ENCODE results near the gene LRRK1. TPM values are rescaled to one million over a fixed set of nuclear protein-coding genes. Genes with fewer than 3 reads are reported as not detected.
A peak's percentile ranks its signal among the peaks of the same experiment; 100 is the strongest.

Gene LRRK1
- total RNA-seq, 4 donors from 2014 or later = 52.7 to 107 (median 82.7) TPM

- no peak for TF ChIP-seq POLR2AphosphoS5 (IDR thresholded peaks at IDR 0.05)
- TF ChIP-seq POLR2A (IDR thresholded peaks at IDR 0.05) = no peak
- no peak for TF ChIP-seq CTCF (IDR thresholded peaks at IDR 0.05)
- no peak for TF ChIP-seq EP300 (IDR thresholded peaks at IDR 0.05; ENCODE audit: low read depth)
- in situ Hi-C loops (cut with MboI; ENCODE audit: low pct_ligation_motif_present in 1 of 4, low pct_unique_long_range_greater_than_20kb in 1 of 4, low sequenced_read_pairs in 3 of 4) (loop anchor here in 2 of 4 donors (5.0 to 10.0 kb wide), 2 partner anchors 166 to 173 kb away; no protein-coding TSS in a partner anchor), intact Hi-C loops (cut with DNase I; ENCODE audit: low total_unique reads) (no loop called here)
- Histone ChIP-seq H3K36me3 (no peaks in the 10 kb centered on the region), H3K27me3 (no peaks in the 10 kb centered on the region), H3K27ac (peak overlapping the region; percentile 49 to 66 (median 64)), H3K4me3 (no peak overlapping the region), H3K9me3 (no peaks in the 10 kb centered on the region), H3K4me1 (peaks cover 0 to 12% (median 2%) of the 10 kb centered on the region in 4 donors)
- DNase-seq = no peak
- 76% methylated on average over 20 of the region's 20 CpGs; no CpG with 5 or more reads in 1 of the 2 donors for WGBS, 2 donors (ENCODE audit: low coverage in 1 of 2)
Observed at GRCh38 chr15:101091080-101092017, 172.2 kb downstream of the LRRK1 start.

GRCh38 chr15:101092156-101092866, 173.2 kb downstream of the LRRK1 start:
- Histone ChIP-seq H3K4me3 (no peak overlapping the region), H3K9me3 (no peaks in the 10 kb centered on the region), H3K27ac (peak overlapping the region; percentile 49 to 66 (median 64)), H3K36me3 (no peaks in the 10 kb centered on the region), H3K27me3 (no peaks in the 10 kb centered on the region), H3K4me1 (peaks cover 0 to 12% (median 2%) of the 10 kb centered on the region in 4 donors)
- intact Hi-C loops (cut with DNase I; ENCODE audit: low total_unique reads) = no loop called here
- TF ChIP-seq CTCF (IDR thresholded peaks at IDR 0.05) = no peak
- no peak for TF ChIP-seq EP300 (IDR thresholded peaks at IDR 0.05; ENCODE audit: low read depth)
- TF ChIP-seq POLR2AphosphoS5 (IDR thresholded peaks at IDR 0.05) = no peak
- DNase-seq = no peak
- in situ Hi-C loops (cut with MboI; ENCODE audit: low pct_ligation_motif_present in 1 of 4, low pct_unique_long_range_greater_than_20kb in 1 of 4, low sequenced_read_pairs in 3 of 4) = loop anchor here in 2 of 4 donors (5.0 to 10.0 kb wide), 2 partner anchors 165 to 172 kb away; no protein-coding TSS in a partner anchor
- 81% methylated on average over 11 of the region's 11 CpGs; no CpG with 5 or more reads in 1 of the 2 donors for WGBS, 2 donors (ENCODE audit: low coverage in 1 of 2)

DNA sequence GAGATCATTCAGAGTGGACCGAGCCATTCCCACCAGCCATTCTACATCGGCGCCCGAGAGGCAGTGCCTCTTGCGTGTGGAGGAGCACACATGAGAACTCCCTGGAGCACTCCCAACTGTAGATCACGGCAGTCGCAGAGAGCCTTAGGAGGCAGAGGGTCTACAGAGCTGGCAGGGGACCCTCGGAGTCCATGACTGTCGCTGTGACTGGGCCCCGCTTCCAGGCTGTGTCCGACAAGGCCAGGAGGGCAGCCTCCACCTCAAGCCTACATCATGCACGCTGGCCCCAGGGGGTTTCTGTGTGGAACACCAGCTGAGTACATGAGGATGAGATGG, 173.7 kb downstream of the LRRK1 start:
- intact Hi-C loops (cut with DNase I; ENCODE audit: low total_unique reads) = no loop called here
- peak overlapping the region in 1 of 4 donors; percentile 14 for H3K27ac ChIP-seq

More for the DNA sequence above, 173.7 kb downstream of the LRRK1 start:
- TF ChIP-seq POLR2AphosphoS5 (IDR thresholded peaks at IDR 0.05) (no peak), CTCF (IDR thresholded peaks at IDR 0.05) (no peak), EP300 (IDR thresholded peaks at IDR 0.05; ENCODE audit: low read depth) (no peak), POLR2A (IDR thresholded peaks at IDR 0.05) (no peak)
- Histone ChIP-seq H3K36me3 (no peaks in the 10 kb centered on the region), H3K4me1 (peaks cover 0 to 12% (median 2%) of the 10 kb centered on the region in 4 donors), H3K9me3 (no peaks in the 10 kb centered on the region), H3K4me3 (no peak overlapping the region), H3K27me3 (no peaks in the 10 kb centered on the region)
- in situ Hi-C loops (cut with MboI; ENCODE audit: low pct_ligation_motif_present in 1 of 4, low pct_unique_long_range_greater_than_20kb in 1 of 4, low sequenced_read_pairs in 3 of 4) = loop anchor here in 2 of 4 donors (5.0 to 10.0 kb wide), 2 partner anchors 164 to 172 kb away; no protein-coding TSS in a partner anchor
- WGBS, 2 donors (ENCODE audit: low coverage in 1 of 2) = 96% methylated on average over 12 of the region's 12 CpGs; no CpG with 5 or more reads in 1 of the 2 donors
- DNase-seq = no peak

Measured in transverse colon (tissue), 4 donors.